Occipital lobe (tissue), 2 donors: ENCODE results near the gene FOXJ3. TPM values are rescaled to one million over a fixed set of nuclear protein-coding genes. Genes with fewer than 3 reads are reported as not detected.

Source experiments
- DNase-seq: peaks from one replicate; lab custom pipeline; 2025; lab: John Stamatoyannopoulos, UW
- total RNA-seq: library from RNA; depleted of rRNA; stranded (reverse); fragments of >200 nt; gene quantifications from one replicate; pipeline ENCODE4 v1.2.3, GENCODE V29; 2014

FOXJ3 gene
- total RNA-seq, 1 donor from 2014 or later = 107 TPM

GRCh38 chr1:42311138-42311537, 23.9 kb downstream of the FOXJ3 start:
- no peak for DNase-seq

GRCh38 chr1:42306977-42307376, 28.1 kb downstream of the FOXJ3 start:
- no peak for DNase-seq

GRCh38 chr1:42305639-42306038, 29.4 kb downstream of the FOXJ3 start:
- no peak for DNase-seq

GRCh38 chr1:42302034-42302433, 33.0 kb downstream of the FOXJ3 start:
- no peak for DNase-seq

GRCh38 chr1:42298520-42298919, 36.5 kb downstream of the FOXJ3 start:
- DNase-seq = no peak

GRCh38 chr1:42295816-42296215, 39.2 kb downstream of the FOXJ3 start:
- DNase-seq = no peak

GRCh38 chr1:42290130-42290529, 44.9 kb downstream of the FOXJ3 start:
- no peak for DNase-seq

- no peak for DNase-seq
These were observed 46.6 kb downstream of the FOXJ3 start for GRCh38 chr1:42288311-42288985.

- DNase-seq = no peak
These were observed 52.0 kb downstream of the FOXJ3 start for GRCh38 chr1:42282867-42283583.

GRCh38 chr1:42282024-42282579, 52.9 kb downstream of the FOXJ3 start:
- DNase-seq = no peak

- DNase-seq = no peak
These were observed 54.2 kb downstream of the FOXJ3 start for GRCh38 chr1:42280821-42281220.

- DNase-seq = no peak
These were observed 56.0 kb downstream of the FOXJ3 start for GRCh38 chr1:42279055-42279454.

- DNase-seq = no peak
These were observed 62.1 kb downstream of the FOXJ3 start for GRCh38 chr1:42272920-42273319.

- no peak for DNase-seq
These were observed 67.1 kb downstream of the FOXJ3 start for GRCh38 chr1:42267904-42268303.

- no peak for DNase-seq
These were observed 68.5 kb downstream of the FOXJ3 start for GRCh38 chr1:42266253-42267135.

- DNase-seq = no peak
These were observed 70.4 kb downstream of the FOXJ3 start for GRCh38 chr1:42264511-42265190.

GRCh38 chr1:42263019-42263418, 72.0 kb downstream of the FOXJ3 start:
- DNase-seq = no peak

GRCh38 chr1:42260376-42261070, 74.5 kb downstream of the FOXJ3 start:
- DNase-seq = no peak

- DNase-seq = no peak
These were observed 75.3 kb downstream of the FOXJ3 start for GRCh38 chr1:42259739-42260064.

- DNase-seq = no peak
These were observed 75.8 kb downstream of the FOXJ3 start for GRCh38 chr1:42259059-42259738.
